HepG2 (cell line): ENCODE results near the gene IRF2BPL.

ENCODE experiments used
- ATRX ChIP-seq: sonication (generic); formaldehyde crosslinking; IDR thresholded peaks from 2 replicates; pipeline ENCODE4 v1.4.0; 2020; ENCODE audit warnings: missing genetic modification reagents, borderline replicate concordance
- CHD2 ChIP-seq: IDR thresholded peaks from 2 replicates; pipeline ENCODE4 v1.6.1; 2011; ENCODE audit warnings: low read depth, low read length, improper control_type of control experiment
- MXI1 ChIP-seq: IDR thresholded peaks from 3 replicates; pipeline ENCODE4 v1.6.1; 2012; ENCODE audit warnings: low read depth, low read length, inconsistent platforms, borderline replicate concordance

- no peak for TF ChIP-seq MXI1
- TF ChIP-seq ATRX (CRISPR knock-in tag), result no peak
- no peak for TF ChIP-seq CHD2
These were observed 37.5 kb upstream of the IRF2BPL start for GRCh38 chr14:77065851-77066577.
